GM12878 (cell line): ENCODE data around the gene FIBCD1. TPM values are rescaled to one million over a fixed set of nuclear protein-coding genes. Genes with fewer than 3 reads are reported as not detected.

ENCODE experiments used
- ATAC-seq: fragments of 200-7000 bp; cut with Tn5 transposase; 3 replicates; pipeline ENCODE4 v1.9.1; 2020; ENCODE audit warnings: mild to moderate bottlenecking, moderate library complexity
- BruUV-seq: library from RNA; stranded (reverse); fragments of 400-500 nt; replicated peaks from 2 replicates; lab custom pipeline; 2021; lab: Mats Ljungman, UMichigan
- CTCF ChIA-PET: fragments of 300-600 bp; sonication (Branson Sonifier 250); formaldehyde crosslinking; extraction: SDS; loops from one replicate; lab custom pipeline; 2021; ENCODE audit warnings: inconsistent platforms; lab: Yijun Ruan, JAX
- POLR2A ChIA-PET: fragments of 350-600 bp; formaldehyde crosslinking; extraction: SDS; loops from one replicate; lab custom pipeline; 2021; ENCODE audit warnings: inconsistent platforms; lab: Charles Lee
- RAD21 ChIA-PET: fragments of 300-600 bp; sonication (Branson Sonifier 250); formaldehyde crosslinking; loops from one replicate; lab custom pipeline; 2023; ENCODE audit warnings: antibody characterized with exemption; ENCODE audit not compliant: unreplicated experiment; lab: Charles Lee
- SMC1A ChIA-PET: fragments of 300-600 bp; sonication (Branson Sonifier 250); formaldehyde crosslinking; loops from one replicate; lab custom pipeline; 2023; ENCODE audit not compliant: unreplicated experiment, uncharacterized antibody; lab: Charles Lee
- DNase-seq: peaks from one replicate; pipeline ENCODE4 v3.0.0-alpha.2; 2011; ENCODE audit warnings: low read depth, low spot score
- FAIRE-seq: peaks from 3 replicates; lab custom pipeline; 2011; peaks lifted over from hg19 to GRCh38; lab: Jason Lieb, UNC
- H2AFZ ChIP-seq: 2 replicates; pipeline ENCODE4 v1.6.0; 2011; ENCODE audit warnings: low read depth, low read length, control low read depth; ENCODE audit not compliant: control insufficient read depth
- H3K27ac ChIP-seq: 2 replicates; pipeline ENCODE4 v1.5.1; 2011; ENCODE audit warnings: control low read depth; ENCODE audit not compliant: control insufficient read depth, insufficient read depth
- H3K27me3 ChIP-seq, 2 experiments: replicated peaks in 1 of 2; 2 replicates each; pipeline versions ENCODE4 v1.6.0 to v1.6.1; 2011; ENCODE audit warnings: low read length in 1 of 2; ENCODE audit not compliant: control insufficient read depth in 2 of 2, insufficient read depth in 2 of 2
- H3K36me3 ChIP-seq, 2 experiments: 2 replicates each; pipeline ENCODE4 v1.5.1; 2011; ENCODE audit warnings: low read length in 1 of 2; ENCODE audit not compliant: control insufficient read depth in 2 of 2, insufficient read depth in 2 of 2
- H3K4me1 ChIP-seq: 2 replicates; pipeline ENCODE4 v1.6.1; 2011; ENCODE audit warnings: mild to moderate bottlenecking, low read length, moderate library complexity, mixed read lengths; ENCODE audit not compliant: control insufficient read depth, insufficient read depth
- H3K4me2 ChIP-seq: 2 replicates; pipeline ENCODE4 v1.6.0; 2011; ENCODE audit warnings: control low read depth; ENCODE audit not compliant: control insufficient read depth, insufficient read depth
- H3K4me3 ChIP-seq: fragments of 200-600 bp; sonication (generic); 2 replicates; pipeline ENCODE4 v1.5.1; 2016
- H3K79me2 ChIP-seq: 2 replicates; pipeline ENCODE4 v1.6.0; 2011; ENCODE audit warnings: low read length; ENCODE audit not compliant: control insufficient read depth, insufficient read depth
- H3K9ac ChIP-seq: 2 replicates; pipeline ENCODE4 v1.8.0; 2011; ENCODE audit warnings: low read length, control low read depth, mixed read lengths; ENCODE audit not compliant: control insufficient read depth, insufficient read depth
- H3K9me3 ChIP-seq: replicated peaks from 3 replicates; pipeline ENCODE4 v1.5.1; 2011; ENCODE audit warnings: mild to moderate bottlenecking, low read length; ENCODE audit not compliant: control insufficient read depth, insufficient read depth
- H4K20me1 ChIP-seq: 2 replicates; pipeline ENCODE4 v1.6.0; 2011; ENCODE audit not compliant: control insufficient read depth, insufficient read depth
- ATF7 ChIP-seq: fragments of 450-650 bp; IDR thresholded peaks from 2 replicates; pipeline ENCODE4 v1.6.1; 2016; ENCODE audit warnings: low read depth, mild to moderate bottlenecking
- CHD1 ChIP-seq: IDR thresholded peaks from 2 replicates; pipeline ENCODE4 v1.6.1; 2012; ENCODE audit warnings: low read depth, low read length, improper control_type of control experiment
- E4F1 ChIP-seq: fragments of 450-650 bp; IDR thresholded peaks from 2 replicates; pipeline ENCODE4 v1.6.1; 2018; ENCODE audit warnings: borderline replicate concordance, mild to moderate bottlenecking; ENCODE audit not compliant: partially characterized antibody
- EGR1 ChIP-seq, 2 experiments: IDR thresholded peaks; 1 replicate in 1 of 2; 2 replicates in 1 of 2; pipeline ENCODE4 v1.6.1; 2011 to 2012; ENCODE audit warnings: low read depth in 2 of 2, low read length in 2 of 2, borderline replicate concordance in 1 of 2, mild to moderate bottlenecking in 1 of 2, moderate library complexity in 1 of 2
- HCFC1 ChIP-seq: fragments of 150-350 bp; IDR thresholded peaks from 2 replicates; pipeline ENCODE4 v1.6.1; 2014; ENCODE audit warnings: low read length
- IKZF1 ChIP-seq: fragments of 450-650 bp; conservative IDR thresholded peaks from 2 replicates; pipeline ENCODE4 v1.6.1; 2017; ENCODE audit warnings: antibody characterized with exemption, mild to moderate bottlenecking
- IRF3 ChIP-seq: fragments of 450-650 bp; IDR thresholded peaks from 2 replicates; pipeline ENCODE4 v1.6.1; 2014; ENCODE audit warnings: mild to moderate bottlenecking
- NFYB ChIP-seq: IDR thresholded peaks from 2 replicates; pipeline ENCODE4 v1.6.1; 2011; ENCODE audit warnings: low read depth, mild to moderate bottlenecking, low read length, improper control_type of control experiment, moderate library complexity; ENCODE audit not compliant: insufficient read depth
- SPI1 ChIP-seq: IDR thresholded peaks from 2 replicates; pipeline ENCODE4 v1.6.1; 2011; ENCODE audit warnings: low read depth, mild to moderate bottlenecking, low read length, moderate library complexity, borderline replicate concordance; ENCODE audit not compliant: insufficient read depth
- ZBTB33 ChIP-seq: fragments of 450-650 bp; IDR thresholded peaks from 2 replicates; pipeline ENCODE4 v1.6.1; 2017; ENCODE audit warnings: mild to moderate bottlenecking
- ZNF207 ChIP-seq: fragments of 450-650 bp; IDR thresholded peaks from 2 replicates; pipeline ENCODE4 v1.6.1; 2014; ENCODE audit warnings: antibody characterized with exemption, mild to moderate bottlenecking, borderline replicate concordance
- WGBS: methylation state at CpG from one replicate; pipeline ENCODE4 v1.1.6; 2016; ENCODE audit warnings: low lambda C conversion rate; ENCODE audit not compliant: insufficient replicate concordance, insufficient coverage; ENCODE audit errors: missing lambda C conversion rate; 5-methylcytosine and 5-hydroxymethylcytosine counted together
- in situ Hi-C: fragments of 300-500 bp; cut with MboI; formaldehyde crosslinking; loops from 9 replicates; pipeline ENCODE4 v1.14.3; 2018; ENCODE audit warnings: mixed read lengths
- intact Hi-C: fragments of 100-400 bp; cut with micrococcal nuclease; formaldehyde crosslinking; loops from one replicate; pipeline ENCODE4 v1.14.2; 2022; ENCODE audit not compliant: unreplicated experiment
- polyA plus RNA-seq, 11 experiments: library from polyadenylated mRNA; depleted of rRNA in 4 of 11; unstranded in 6 of 11; stranded (reverse) in 5 of 11; fragments of >200 nt; fragmentation: Nextera tagmentation in 4 of 11; fragmentation: Illumina TruSeq in 1 of 11; extraction: Ambion mirVana in 4 of 11; extraction: Trizol in 1 of 11; gene quantifications; 1 replicate in 1 of 11; 2 replicates in 10 of 11; pipeline versions ENCODE4 v1.2.1 to v1.2.3, GENCODE V29; 2011 to 2016; ENCODE audit warnings: inconsistent platforms in 2 of 11, missing spikeins in 2 of 11, low read depth in 1 of 11
- total RNA-seq, 4 experiments: library from RNA; depleted of rRNA in 3 of 4; stranded (reverse); fragments of >200 nt in 3 of 4; fragmentation: Illumina TruSeq in 1 of 4; extraction: Trizol in 1 of 4; gene quantifications; 2 replicates each; pipeline versions ENCODE4 v1.2.1 to v1.2.3, GENCODE V29; 2013 to 2021

The FIBCD1 gene
- total and polyA plus RNA-seq, 10 of the 15 experiments (the other 5 are each of a cell fraction or from before 2014, with no cell fraction given) = 0.04 to 0.95 (median 0.25) TPM; not detected in 6

GRCh38 chr9:130854092-130854491 is 85.0 kb downstream of the FIBCD1 start:
- peaks cover 9 to 13% of the 10 kb centered on the region in 2 experiments for H3K36me3 ChIP-seq
- no peak for ATAC-seq
- ChIA-PET POLR2A (no interaction called here), SMC1A (interaction anchor here (1.0 to 1.3 kb wide), 2 partner anchors 28 to 83 kb away, joined by 3 read pairs; no protein-coding TSS in a partner anchor), RAD21 (interaction anchor here (1.5 kb wide), 1 partner anchor 147 kb away, joined by 3 read pairs; no protein-coding TSS in a partner anchor), CTCF (interaction anchor here (0.9 to 1.3 kb wide), 5 partner anchors 14 to 153 kb away, joined by 3 read pairs; no protein-coding TSS in a partner anchor)
- H3K27ac ChIP-seq = no peak overlapping the region
- no peak for FAIRE-seq
- BruUV-seq = no TSS peak
- H3K4me3 ChIP-seq = no peak overlapping the region
- H3K79me2 ChIP-seq = no peaks in the 10 kb centered on the region; the same call in none of the 2 replicates
- no peaks in the 10 kb centered on the region for H3K9me3 ChIP-seq
- TF ChIP-seq CHD1 = no peak
- TF ChIP-seq HCFC1 = no peak
- TF ChIP-seq SPI1 = no peak
- DNase-seq = no peak
- intact Hi-C loops (no loop called here), in situ Hi-C loops (no loop called here)
- no peak overlapping the region for H2AFZ ChIP-seq
- H3K4me2 ChIP-seq = no peak overlapping the region
- H3K4me1 ChIP-seq = no peaks in the 10 kb centered on the region
- H3K9ac ChIP-seq = no peak overlapping the region
- WGBS = over 99% methylated on average over 8 of the region's 8 CpGs
- no peaks in the 10 kb centered on the region for H3K27me3 ChIP-seq
- H4K20me1 ChIP-seq = no peaks in the 10 kb centered on the region

- ATAC-seq (no peak), FAIRE-seq (no peak), DNase-seq (no peak)
- ChIA-PET SMC1A (interaction anchor here (0.7 kb wide), 2 partner anchors 17 to 27 kb away, joined by 3 read pairs; no protein-coding TSS in a partner anchor), RAD21 (interaction anchor here (1.6 kb wide), 1 partner anchor 39 kb away, joined by 4 read pairs; no protein-coding TSS in a partner anchor), CTCF (interaction anchor here (1.4 to 2.2 kb wide), 2 partner anchors 9 to 17 kb away, joined by 3 to 10 read pairs; no protein-coding TSS in a partner anchor), POLR2A (interaction anchor here (0.7 kb wide), 2 partner anchors 40 to 1722 kb away, joined by 3 read pairs; no protein-coding TSS in a partner anchor)
- no peaks in the 10 kb centered on the region for H3K27me3 ChIP-seq
- H4K20me1 ChIP-seq = no peaks in the 10 kb centered on the region
- peaks cover 9 to 13% of the 10 kb centered on the region in 2 experiments for H3K36me3 ChIP-seq
- no peaks in the 10 kb centered on the region for H3K9me3 ChIP-seq
- no TSS peak for BruUV-seq
- no peak overlapping the region for H3K4me2 ChIP-seq
- no peak overlapping the region for H3K9ac ChIP-seq
- no peak overlapping the region for H3K4me3 ChIP-seq
- H2AFZ ChIP-seq = no peak overlapping the region
- no peaks in the 10 kb centered on the region for H3K4me1 ChIP-seq
- 92% methylated on average over 7 of the region's 7 CpGs for WGBS
- in situ Hi-C loops (no loop called here), intact Hi-C loops (no loop called here)
- no peak overlapping the region for H3K27ac ChIP-seq
- no peaks in the 10 kb centered on the region; the same call in none of the 2 replicates for H3K79me2 ChIP-seq
- no peak for TF ChIP-seq EGR1 (IDR thresholded peaks at IDR 0.05; ENCODE audit: borderline replicate concordance in 1 of 2, low read depth in 2 of 2, low read length in 2 of 2)
- no peak for TF ChIP-seq IRF3
- no peak for TF ChIP-seq ATF7
- TF ChIP-seq IKZF1 = no peak
- TF ChIP-seq E4F1 = no peak
- TF ChIP-seq ZNF207 = no peak
- no peak for TF ChIP-seq NFYB
- TF ChIP-seq ZBTB33 = no peak
Measured at GRCh38 chr9:130852801-130853200, 86.2 kb downstream of the FIBCD1 start.
